Liver (tissue), 9 donors: ENCODE measurements around the gene CA14. TPM values are rescaled to one million over a fixed set of nuclear protein-coding genes. Genes with fewer than 3 reads are reported as not detected.
A peak's percentile ranks its signal among the peaks of the same experiment; 100 is the strongest.

Experiments
- DNase-seq: peaks from one replicate; pipeline ENCODE4 v3.0.0-alpha.2; 2017; ENCODE audit warnings: low spot score
- H3K27ac ChIP-seq, 2 donors: one replicate each; pipeline ENCODE4 v1.7.0; 2013; ENCODE audit warnings: inconsistent platforms in 2 of 2, low read length in 2 of 2, control low read depth in 1 of 2, low read depth in 1 of 2, mild to moderate bottlenecking in 1 of 2
- H3K27me3 ChIP-seq, 4 donors: one replicate each; pipeline versions ENCODE4 v1.6.1 to v1.7.0; 2013; ENCODE audit warnings: low read length in 3 of 4, inconsistent platforms in 1 of 4, mild to moderate bottlenecking in 1 of 4, moderate library complexity in 1 of 4; ENCODE audit not compliant: control insufficient read depth in 4 of 4, insufficient read depth in 4 of 4
- H3K36me3 ChIP-seq, 4 donors: one replicate each; pipeline versions ENCODE4 v1.6.1 to v1.7.0; 2013; ENCODE audit warnings: low read length in 3 of 4, mild to moderate bottlenecking in 3 of 4, low read depth in 1 of 4, moderate library complexity in 1 of 4; ENCODE audit not compliant: control insufficient read depth in 4 of 4, insufficient read depth in 3 of 4
- H3K4me1 ChIP-seq, 4 donors: one replicate each; pipeline versions ENCODE4 v1.6.1 to v1.7.0; 2013; ENCODE audit warnings: low read length in 3 of 4, mild to moderate bottlenecking in 3 of 4, moderate library complexity in 1 of 4; ENCODE audit not compliant: control insufficient read depth in 4 of 4, insufficient read depth in 4 of 4
- H3K4me3 ChIP-seq, 3 donors: one replicate each; pipeline versions ENCODE4 v1.6.1 to v1.7.0; 2013; ENCODE audit warnings: low read length in 3 of 3, control low read depth in 1 of 3, low read depth in 1 of 3, mild to moderate bottlenecking in 1 of 3
- H3K9ac ChIP-seq, 2 donors: one replicate each; pipeline ENCODE4 v1.7.0; 2013; ENCODE audit warnings: low read length in 2 of 2, mild to moderate bottlenecking in 2 of 2, moderate library complexity in 2 of 2, control low read depth in 1 of 2, low read depth in 1 of 2
- H3K9me3 ChIP-seq, 4 donors: one replicate each; pipeline versions ENCODE4 v1.6.1 to v1.7.0; 2013; ENCODE audit warnings: low read length in 3 of 4; ENCODE audit not compliant: control insufficient read depth in 4 of 4
- EGR1 ChIP-seq, 2 donors: IDR thresholded peaks; 2 replicates each; pipeline ENCODE4 v1.6.1; 2016 to 2018; ENCODE audit warnings: antibody characterized with exemption in 2 of 2, low read depth in 2 of 2
- FOXA1 ChIP-seq: IDR thresholded peaks from 2 replicates; pipeline ENCODE4 v1.6.1; 2016; ENCODE audit warnings: antibody characterized with exemption
- FOXA2 ChIP-seq: IDR thresholded peaks from 2 replicates; pipeline ENCODE4 v1.6.1; 2016; ENCODE audit warnings: antibody characterized with exemption
- GABPA ChIP-seq, 2 donors: IDR thresholded peaks in 1 of 2; conservative IDR thresholded peaks in 1 of 2; 2 replicates each; pipeline ENCODE4 v1.6.1; 2016; ENCODE audit warnings: antibody characterized with exemption in 2 of 2, mild to moderate bottlenecking in 1 of 2, moderate library complexity in 1 of 2
- HNF4A ChIP-seq, 2 donors: conservative IDR thresholded peaks; 2 replicates each; pipeline ENCODE4 v1.6.1; 2016; ENCODE audit warnings: antibody characterized with exemption in 2 of 2, mild to moderate bottlenecking in 2 of 2
- HNF4G ChIP-seq: IDR thresholded peaks from 2 replicates; pipeline ENCODE4 v1.6.1; 2016; ENCODE audit warnings: antibody characterized with exemption
- JUND ChIP-seq, 2 donors: IDR thresholded peaks; 2 replicates each; pipeline ENCODE4 v1.6.1; 2016; ENCODE audit warnings: antibody characterized with exemption in 2 of 2
- NR2F2 ChIP-seq: IDR thresholded peaks from 2 replicates; pipeline ENCODE4 v1.6.1; 2016; ENCODE audit warnings: antibody characterized with exemption
- RAD21 ChIP-seq, 2 donors: IDR thresholded peaks; 2 replicates each; pipeline ENCODE4 v1.6.1; 2016; ENCODE audit warnings: antibody characterized with exemption in 2 of 2, mild to moderate bottlenecking in 2 of 2
- RXRA ChIP-seq, 2 donors: IDR thresholded peaks; 2 replicates each; pipeline ENCODE4 v1.6.1; 2017 to 2018; ENCODE audit warnings: antibody characterized with exemption in 2 of 2, mild to moderate bottlenecking in 1 of 2
- SP1 ChIP-seq: IDR thresholded peaks from 2 replicates; pipeline ENCODE4 v1.6.1; 2018; ENCODE audit warnings: antibody characterized with exemption, mild to moderate bottlenecking
- TAF1 ChIP-seq: conservative IDR thresholded peaks from 2 replicates; pipeline ENCODE4 v1.6.1; 2016; ENCODE audit warnings: antibody characterized with exemption, mild to moderate bottlenecking
- YY1 ChIP-seq: IDR thresholded peaks from 2 replicates; pipeline ENCODE4 v1.6.1; 2016; ENCODE audit warnings: antibody characterized with exemption, mild to moderate bottlenecking
- whole genome bisulfite sequencing: extraction: QIAGEN DNeasy Blood & Tissue Kit; methylation state at CpG from one replicate; pipeline ENCODE4 v1.1.7; 2013; 5-methylcytosine and 5-hydroxymethylcytosine counted together
- polyA plus RNA-seq, 2 donors: library from polyadenylated mRNA; stranded (reverse) in 1 of 2; unstranded in 1 of 2; fragments of 200-250 nt in 1 of 2; fragments of >200 nt in 1 of 2; fragmentation: Nextera tagmentation in 1 of 2; extraction: Ambion mirVana in 1 of 2; gene quantifications; one replicate each; pipeline versions ENCODE4 v1.2.1 to v1.2.3, GENCODE V29; 2013 to 2015
- total RNA-seq, 2 donors: library from RNA; depleted of rRNA; stranded (reverse); fragments of >200 nt; gene quantifications; one replicate each; pipeline ENCODE4 v1.2.3, GENCODE V29; 2014
- TF ChIP-seq, protein P1 (sequence below): fragments of 150-350 bp; IDR thresholded peaks from 2 replicates; pipeline ENCODE4 v1.5.1; 2017; ENCODE audit warnings: improper control_type of control experiment, low read depth, low read length; ENCODE audit not compliant: missing input control
- TF ChIP-seq, protein P2 (sequence below): IDR thresholded peaks from 2 replicates; pipeline ENCODE4 v1.6.1; 2016; ENCODE audit warnings: antibody characterized with exemption, mild to moderate bottlenecking
- TF ChIP-seq, protein P3 (sequence below): IDR thresholded peaks from 2 replicates; pipeline ENCODE4 v1.6.1; 2016; ENCODE audit warnings: antibody characterized with exemption
- TF ChIP-seq, protein P4 (sequence below): IDR thresholded peaks from 2 replicates; pipeline ENCODE4 v1.6.1; 2016; ENCODE audit warnings: antibody characterized with exemption
- TF ChIP-seq, protein P5 (sequence below): IDR thresholded peaks from 2 replicates; pipeline ENCODE4 v1.6.1; 2016; ENCODE audit warnings: antibody characterized with exemption
- donor health status: healthy.
- donor health status: healthy.
- donor health status: healthy.
- donor health status: healthy.
- donor health status: healthy.

CA14 gene
- total and polyA plus RNA-seq, 4 donors, result 0.22 to 2.7 (median 1.2) TPM

DNA sequence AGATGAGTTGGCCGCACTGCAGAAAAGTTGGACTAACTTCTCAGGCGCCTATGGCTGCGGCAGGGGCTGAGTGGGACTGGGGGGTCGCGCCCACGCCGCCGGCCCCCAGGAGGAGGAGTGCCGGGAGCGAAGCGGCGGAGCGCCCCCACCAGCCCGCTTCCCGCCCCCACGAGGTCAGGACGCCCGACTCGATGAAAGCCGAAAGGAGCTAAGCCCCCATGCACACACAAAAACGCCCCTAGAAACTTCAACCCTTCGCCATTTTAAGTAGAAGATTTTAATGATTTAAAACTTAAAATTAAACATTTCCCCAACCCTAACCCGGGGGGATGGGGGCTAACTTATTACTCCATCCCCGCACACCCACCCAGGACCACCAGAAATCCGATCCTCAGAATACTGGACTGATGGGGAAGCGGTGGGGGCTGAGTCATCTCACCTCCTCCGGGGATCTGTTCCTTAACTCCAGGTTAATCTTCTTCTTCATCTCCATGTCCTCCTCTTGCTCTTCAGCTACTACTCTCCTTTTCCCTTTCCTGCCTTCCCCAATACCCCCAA lies 22.2 kb upstream of the CA14 start (continued):
- TF ChIP-seq, protein P1, sequence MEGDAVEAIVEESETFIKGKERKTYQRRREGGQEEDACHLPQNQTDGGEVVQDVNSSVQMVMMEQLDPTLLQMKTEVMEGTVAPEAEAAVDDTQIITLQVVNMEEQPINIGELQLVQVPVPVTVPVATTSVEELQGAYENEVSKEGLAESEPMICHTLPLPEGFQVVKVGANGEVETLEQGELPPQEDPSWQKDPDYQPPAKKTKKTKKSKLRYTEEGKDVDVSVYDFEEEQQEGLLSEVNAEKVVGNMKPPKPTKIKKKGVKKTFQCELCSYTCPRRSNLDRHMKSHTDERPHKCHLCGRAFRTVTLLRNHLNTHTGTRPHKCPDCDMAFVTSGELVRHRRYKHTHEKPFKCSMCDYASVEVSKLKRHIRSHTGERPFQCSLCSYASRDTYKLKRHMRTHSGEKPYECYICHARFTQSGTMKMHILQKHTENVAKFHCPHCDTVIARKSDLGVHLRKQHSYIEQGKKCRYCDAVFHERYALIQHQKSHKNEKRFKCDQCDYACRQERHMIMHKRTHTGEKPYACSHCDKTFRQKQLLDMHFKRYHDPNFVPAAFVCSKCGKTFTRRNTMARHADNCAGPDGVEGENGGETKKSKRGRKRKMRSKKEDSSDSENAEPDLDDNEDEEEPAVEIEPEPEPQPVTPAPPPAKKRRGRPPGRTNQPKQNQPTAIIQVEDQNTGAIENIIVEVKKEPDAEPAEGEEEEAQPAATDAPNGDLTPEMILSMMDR, result no peak
- no peak for TF ChIP-seq TAF1
- TF ChIP-seq HNF4G, result no peak
- TF ChIP-seq, protein P2, sequence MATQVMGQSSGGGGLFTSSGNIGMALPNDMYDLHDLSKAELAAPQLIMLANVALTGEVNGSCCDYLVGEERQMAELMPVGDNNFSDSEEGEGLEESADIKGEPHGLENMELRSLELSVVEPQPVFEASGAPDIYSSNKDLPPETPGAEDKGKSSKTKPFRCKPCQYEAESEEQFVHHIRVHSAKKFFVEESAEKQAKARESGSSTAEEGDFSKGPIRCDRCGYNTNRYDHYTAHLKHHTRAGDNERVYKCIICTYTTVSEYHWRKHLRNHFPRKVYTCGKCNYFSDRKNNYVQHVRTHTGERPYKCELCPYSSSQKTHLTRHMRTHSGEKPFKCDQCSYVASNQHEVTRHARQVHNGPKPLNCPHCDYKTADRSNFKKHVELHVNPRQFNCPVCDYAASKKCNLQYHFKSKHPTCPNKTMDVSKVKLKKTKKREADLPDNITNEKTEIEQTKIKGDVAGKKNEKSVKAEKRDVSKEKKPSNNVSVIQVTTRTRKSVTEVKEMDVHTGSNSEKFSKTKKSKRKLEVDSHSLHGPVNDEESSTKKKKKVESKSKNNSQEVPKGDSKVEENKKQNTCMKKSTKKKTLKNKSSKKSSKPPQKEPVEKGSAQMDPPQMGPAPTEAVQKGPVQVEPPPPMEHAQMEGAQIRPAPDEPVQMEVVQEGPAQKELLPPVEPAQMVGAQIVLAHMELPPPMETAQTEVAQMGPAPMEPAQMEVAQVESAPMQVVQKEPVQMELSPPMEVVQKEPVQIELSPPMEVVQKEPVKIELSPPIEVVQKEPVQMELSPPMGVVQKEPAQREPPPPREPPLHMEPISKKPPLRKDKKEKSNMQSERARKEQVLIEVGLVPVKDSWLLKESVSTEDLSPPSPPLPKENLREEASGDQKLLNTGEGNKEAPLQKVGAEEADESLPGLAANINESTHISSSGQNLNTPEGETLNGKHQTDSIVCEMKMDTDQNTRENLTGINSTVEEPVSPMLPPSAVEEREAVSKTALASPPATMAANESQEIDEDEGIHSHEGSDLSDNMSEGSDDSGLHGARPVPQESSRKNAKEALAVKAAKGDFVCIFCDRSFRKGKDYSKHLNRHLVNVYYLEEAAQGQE, result no peak

DNA sequence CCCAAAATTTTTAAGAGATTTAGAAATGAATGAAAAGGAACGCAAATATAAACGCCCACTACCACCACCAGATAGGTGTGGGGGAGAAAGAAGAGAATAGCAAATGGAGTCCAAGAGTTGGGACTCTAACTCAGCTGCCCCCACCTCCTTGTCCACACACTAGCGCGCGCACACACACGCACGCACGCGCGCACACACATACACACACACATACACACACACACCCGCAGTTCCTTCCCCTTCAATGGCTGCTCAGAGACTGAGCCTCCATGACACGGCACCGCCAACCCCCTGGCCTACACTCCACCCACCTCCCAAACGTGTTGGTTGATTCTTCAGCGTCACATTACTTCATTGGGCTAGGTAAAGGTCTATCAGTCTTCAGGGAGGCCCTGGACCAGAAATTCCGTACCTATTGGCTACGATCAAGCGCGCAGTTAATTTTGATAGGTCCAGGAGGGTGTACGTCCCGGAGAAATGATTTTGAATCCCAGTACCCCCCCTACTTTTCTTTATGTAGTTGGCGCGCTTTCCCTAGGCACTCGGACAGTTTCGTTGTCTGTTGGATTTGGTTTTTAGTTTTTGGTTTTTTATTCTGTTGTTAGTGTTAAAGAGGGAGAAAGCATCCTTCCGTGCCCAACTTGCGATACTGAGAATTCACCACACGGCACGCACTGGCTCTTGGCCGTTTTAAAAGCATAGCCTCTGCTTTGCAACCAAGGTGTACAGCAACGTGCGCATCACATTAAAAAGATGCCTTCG lies 21.5 kb upstream of the CA14 start, which contains the start of gene ANP32E:
Gene ANP32E (minus strand): TSS at position 261 of the 762 bp plus-strand sequence. CDS start 326 bp downstream, outside the sequence.
- DNase-seq, result peak; percentile 93
- Histone ChIP-seq H3K9ac (peak within 1 kb of the TSS; percentile 91 to 96), H3K4me1 (peaks cover 1 to 20% (median 6%) of the 10 kb centered on the region in 4 donors), H3K27me3 (no peaks in the 10 kb centered on the region), H3K9me3 (no peaks in the 10 kb centered on the region), H3K27ac (peak within 1 kb of the TSS; percentile 98), H3K4me3 (peak within 1 kb of the TSS; percentile 86 to 97 (median 92)), H3K36me3 (no peaks in the 10 kb centered on the region)
- WGBS, result under 1% methylated on average over 33 of the region's 33 CpGs
- TF ChIP-seq HNF4A (conservative IDR thresholded peaks at IDR 0.05), result peak; percentile 13 to 46
- TF ChIP-seq JUND (IDR thresholded peaks at IDR 0.05), result no peak
- TF ChIP-seq HNF4G, result no peak
- TF ChIP-seq YY1, result peak; percentile 99
- TF ChIP-seq, protein P3, sequence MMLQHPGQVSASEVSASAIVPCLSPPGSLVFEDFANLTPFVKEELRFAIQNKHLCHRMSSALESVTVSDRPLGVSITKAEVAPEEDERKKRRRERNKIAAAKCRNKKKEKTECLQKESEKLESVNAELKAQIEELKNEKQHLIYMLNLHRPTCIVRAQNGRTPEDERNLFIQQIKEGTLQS, result no peak
- TF ChIP-seq FOXA1, result no peak
- TF ChIP-seq GABPA (IDR thresholded peaks at IDR 0.05 in 1 of 2, conservative IDR thresholded peaks at IDR 0.05 in 1 of 2), result peak in 1 of 2 donors; percentile 67
- TF ChIP-seq, protein P4, sequence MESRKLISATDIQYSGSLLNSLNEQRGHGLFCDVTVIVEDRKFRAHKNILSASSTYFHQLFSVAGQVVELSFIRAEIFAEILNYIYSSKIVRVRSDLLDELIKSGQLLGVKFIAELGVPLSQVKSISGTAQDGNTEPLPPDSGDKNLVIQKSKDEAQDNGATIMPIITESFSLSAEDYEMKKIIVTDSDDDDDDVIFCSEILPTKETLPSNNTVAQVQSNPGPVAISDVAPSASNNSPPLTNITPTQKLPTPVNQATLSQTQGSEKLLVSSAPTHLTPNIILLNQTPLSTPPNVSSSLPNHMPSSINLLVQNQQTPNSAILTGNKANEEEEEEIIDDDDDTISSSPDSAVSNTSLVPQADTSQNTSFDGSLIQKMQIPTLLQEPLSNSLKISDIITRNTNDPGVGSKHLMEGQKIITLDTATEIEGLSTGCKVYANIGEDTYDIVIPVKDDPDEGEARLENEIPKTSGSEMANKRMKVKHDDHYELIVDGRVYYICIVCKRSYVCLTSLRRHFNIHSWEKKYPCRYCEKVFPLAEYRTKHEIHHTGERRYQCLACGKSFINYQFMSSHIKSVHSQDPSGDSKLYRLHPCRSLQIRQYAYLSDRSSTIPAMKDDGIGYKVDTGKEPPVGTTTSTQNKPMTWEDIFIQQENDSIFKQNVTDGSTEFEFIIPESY, result peak; percentile 69
- TF ChIP-seq, protein P2, result peak; percentile 97
- TF ChIP-seq SP1, result peak; percentile 95
- peak; percentile 45 to 57 for TF ChIP-seq RXRA (IDR thresholded peaks at IDR 0.05)
- peak; percentile 16 for TF ChIP-seq FOXA2
- TF ChIP-seq EGR1 (IDR thresholded peaks at IDR 0.05; ENCODE audit: low read depth in 2 of 2), result peak in 1 of 2 donors; percentile 39
- TF ChIP-seq NR2F2, result no peak
- TF ChIP-seq, protein P5, sequence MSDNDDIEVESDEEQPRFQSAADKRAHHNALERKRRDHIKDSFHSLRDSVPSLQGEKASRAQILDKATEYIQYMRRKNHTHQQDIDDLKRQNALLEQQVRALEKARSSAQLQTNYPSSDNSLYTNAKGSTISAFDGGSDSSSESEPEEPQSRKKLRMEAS, result peak; percentile 68
- TF ChIP-seq TAF1, result peak; percentile 100
- TF ChIP-seq, protein P1, result peak; percentile 27
- TF ChIP-seq RAD21 (IDR thresholded peaks at IDR 0.05), result peak; percentile 19 to 28
